Choroid plexus epithelial cell (primary cell): ENCODE results near the gene FRMPD1.
A peak's percentile ranks its signal among the peaks of the same experiment; 100 is the strongest.
"Not testable (repeated sequence)": the region's sequence is repeated elsewhere in the genome, so short reads cannot be mapped to it uniquely, and the experiment has no call there.

ENCODE experiments used
- DNase-seq: peaks from one replicate; pipeline ENCODE4 v3.0.0-alpha.2; 2010; ENCODE audit warnings: low read depth
- H3K4me3 ChIP-seq: 2 replicates; pipeline ENCODE4 v1.5.1; 2011; ENCODE audit warnings: low read depth, mild to moderate bottlenecking, control low read depth, low read length, moderate library complexity
- TF ChIP-seq, protein P1 (sequence below): conservative IDR thresholded peaks from 2 replicates; pipeline ENCODE4 v1.5.1; 2011; ENCODE audit warnings: low read depth, mild to moderate bottlenecking, control low read depth, inconsistent platforms, low read length, moderate library complexity

The FRMPD1 gene

DNA sequence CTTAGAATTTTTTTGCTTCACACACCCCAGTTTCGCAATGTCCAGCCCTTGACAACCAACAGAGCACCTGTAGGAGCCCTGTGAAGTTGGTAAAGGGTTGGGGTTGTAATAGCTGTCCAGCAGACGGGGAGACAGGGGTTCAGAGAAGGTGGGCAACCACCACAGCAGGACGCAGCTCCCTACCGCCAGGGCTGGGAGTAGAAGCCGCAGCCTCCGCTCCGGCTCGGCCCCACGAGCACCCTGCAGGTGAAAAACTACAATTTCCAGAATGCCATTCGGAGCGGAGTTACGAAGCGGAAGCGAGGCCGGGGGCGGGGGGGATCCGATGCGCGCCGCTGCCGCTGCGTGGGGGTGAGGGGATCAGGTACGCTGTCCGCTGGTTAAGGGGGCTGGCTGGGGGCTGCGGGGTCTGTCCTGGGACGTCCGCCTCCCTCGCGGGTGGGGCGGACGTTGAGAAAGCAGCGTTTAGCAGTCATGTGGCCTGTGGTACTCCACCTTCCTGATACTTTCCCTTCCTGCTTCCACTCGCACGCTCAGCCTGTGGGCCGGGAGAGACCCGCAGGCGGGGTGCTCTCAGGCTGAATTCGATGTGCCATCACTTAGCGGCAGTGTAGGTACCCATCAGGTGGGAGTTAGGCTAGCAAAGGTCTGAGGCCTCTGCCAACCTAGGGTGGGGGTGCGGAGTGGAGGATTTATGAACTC lies 102.9 kb downstream of the FRMPD1 start, which contains the start of gene TRMT10B:
Gene TRMT10B (plus strand): TSS at position 317 of the 702 bp plus-strand sequence. CDS start 8,127 bp downstream, outside the sequence.
- TF ChIP-seq, protein P1, sequence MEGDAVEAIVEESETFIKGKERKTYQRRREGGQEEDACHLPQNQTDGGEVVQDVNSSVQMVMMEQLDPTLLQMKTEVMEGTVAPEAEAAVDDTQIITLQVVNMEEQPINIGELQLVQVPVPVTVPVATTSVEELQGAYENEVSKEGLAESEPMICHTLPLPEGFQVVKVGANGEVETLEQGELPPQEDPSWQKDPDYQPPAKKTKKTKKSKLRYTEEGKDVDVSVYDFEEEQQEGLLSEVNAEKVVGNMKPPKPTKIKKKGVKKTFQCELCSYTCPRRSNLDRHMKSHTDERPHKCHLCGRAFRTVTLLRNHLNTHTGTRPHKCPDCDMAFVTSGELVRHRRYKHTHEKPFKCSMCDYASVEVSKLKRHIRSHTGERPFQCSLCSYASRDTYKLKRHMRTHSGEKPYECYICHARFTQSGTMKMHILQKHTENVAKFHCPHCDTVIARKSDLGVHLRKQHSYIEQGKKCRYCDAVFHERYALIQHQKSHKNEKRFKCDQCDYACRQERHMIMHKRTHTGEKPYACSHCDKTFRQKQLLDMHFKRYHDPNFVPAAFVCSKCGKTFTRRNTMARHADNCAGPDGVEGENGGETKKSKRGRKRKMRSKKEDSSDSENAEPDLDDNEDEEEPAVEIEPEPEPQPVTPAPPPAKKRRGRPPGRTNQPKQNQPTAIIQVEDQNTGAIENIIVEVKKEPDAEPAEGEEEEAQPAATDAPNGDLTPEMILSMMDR: no peak
- peak; percentile 74 for DNase-seq
- peak within 1 kb of the TSS; percentile 70 for H3K4me3 ChIP-seq

DNA sequence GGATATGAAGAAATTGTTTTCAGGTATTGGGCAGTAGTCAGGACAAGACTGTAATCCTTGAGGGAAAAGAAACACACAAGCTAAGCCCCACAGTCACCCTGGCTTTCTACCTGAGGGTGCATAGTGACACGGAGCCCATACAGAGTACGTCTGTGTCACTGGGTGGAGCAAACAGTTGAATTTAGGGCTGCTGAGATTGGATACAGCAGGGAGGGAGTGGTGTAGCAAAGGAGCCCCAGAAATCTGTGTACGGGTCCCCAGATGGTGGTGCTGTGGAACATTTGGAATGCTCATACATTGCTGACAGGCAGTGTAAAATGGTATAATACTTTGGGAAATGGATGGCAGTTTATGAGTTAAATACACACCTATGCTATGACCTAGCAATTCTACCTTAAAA lies 108.0 kb downstream of the FRMPD1 start:
- no peak overlapping the region for H3K4me3 ChIP-seq
- TF ChIP-seq, protein P1: no peak
- DNase-seq: no peak

DNA sequence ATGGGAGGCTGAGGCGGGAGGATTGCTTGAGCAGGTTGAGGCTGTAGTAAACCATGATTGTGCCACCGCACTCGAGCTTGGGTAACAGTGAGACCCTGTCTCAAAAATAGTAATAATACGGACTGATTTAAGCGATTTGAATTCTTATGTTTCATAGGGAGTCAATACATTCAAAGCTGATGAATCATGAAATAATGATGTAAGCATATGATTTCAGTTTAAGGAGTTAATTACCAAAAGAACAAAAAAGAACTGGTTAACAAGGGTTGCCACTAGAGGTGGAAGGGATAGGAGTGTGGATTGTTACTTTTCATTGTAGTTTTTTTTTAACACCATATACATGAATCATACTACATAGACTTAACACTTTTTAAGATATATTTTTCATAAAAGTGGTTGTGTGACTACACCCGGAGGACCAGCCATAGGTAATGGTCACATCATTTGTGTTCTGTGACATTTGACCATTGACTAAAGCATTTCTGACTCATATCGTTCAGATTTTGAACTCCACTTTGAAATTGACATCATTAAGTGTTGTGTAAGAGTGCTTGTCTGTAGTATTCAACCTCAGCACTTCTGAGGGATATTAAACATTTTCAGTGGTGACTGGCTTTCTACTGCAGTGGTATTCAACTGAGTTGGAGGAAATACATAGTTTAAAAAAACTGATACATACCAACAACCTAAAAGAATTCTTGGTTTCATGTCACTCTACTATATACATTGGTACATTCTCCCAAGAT lies 109.8 kb downstream of the FRMPD1 start:
- no peak overlapping the region for H3K4me3 ChIP-seq
- TF ChIP-seq, protein P1: no peak
- DNase-seq: peak; percentile 86

DNA sequence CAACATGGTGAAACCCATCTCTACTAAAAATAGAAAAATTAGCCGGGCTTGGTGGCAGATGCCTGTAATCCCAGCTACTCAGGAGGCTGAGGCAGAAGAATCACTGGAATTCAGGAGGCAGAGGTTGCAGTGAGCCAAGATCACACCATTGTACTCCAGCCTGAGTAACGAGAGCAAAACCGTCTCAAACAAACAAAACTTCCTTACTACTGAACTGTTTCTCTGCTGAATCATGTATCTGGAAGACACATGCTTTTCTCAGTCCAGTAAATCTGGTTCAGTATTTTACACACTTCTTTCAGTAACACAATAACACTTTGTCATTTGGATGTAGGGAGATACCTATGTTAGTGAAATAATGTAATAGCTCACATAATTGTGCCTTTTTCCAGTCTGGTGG lies 110.8 kb downstream of the FRMPD1 start:
- peak; percentile 88 for DNase-seq
- TF ChIP-seq, protein P1: no peak
- H3K4me3 ChIP-seq: no peak overlapping the region

DNA sequence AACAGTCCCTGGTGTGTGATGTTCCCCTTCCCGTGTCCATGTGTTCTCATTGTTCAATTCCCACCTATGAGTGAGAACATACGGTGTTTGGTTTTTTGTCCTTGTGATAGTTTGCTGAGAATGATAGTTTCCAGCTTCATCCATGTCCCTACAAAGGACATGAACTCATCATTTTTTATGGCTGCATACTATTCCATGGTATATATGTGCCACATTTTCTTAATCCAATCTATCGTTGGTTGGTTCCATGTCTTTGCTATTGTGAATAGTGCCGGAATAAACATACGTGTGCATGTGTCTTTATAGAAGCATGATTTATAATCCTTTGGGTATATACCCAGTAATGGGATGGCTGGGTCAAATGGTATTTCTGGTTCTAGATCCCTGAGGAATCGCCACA lies 114.5 kb downstream of the FRMPD1 start:
- not testable (repeated sequence) for H3K4me3 ChIP-seq, DNase-seq

DNA sequence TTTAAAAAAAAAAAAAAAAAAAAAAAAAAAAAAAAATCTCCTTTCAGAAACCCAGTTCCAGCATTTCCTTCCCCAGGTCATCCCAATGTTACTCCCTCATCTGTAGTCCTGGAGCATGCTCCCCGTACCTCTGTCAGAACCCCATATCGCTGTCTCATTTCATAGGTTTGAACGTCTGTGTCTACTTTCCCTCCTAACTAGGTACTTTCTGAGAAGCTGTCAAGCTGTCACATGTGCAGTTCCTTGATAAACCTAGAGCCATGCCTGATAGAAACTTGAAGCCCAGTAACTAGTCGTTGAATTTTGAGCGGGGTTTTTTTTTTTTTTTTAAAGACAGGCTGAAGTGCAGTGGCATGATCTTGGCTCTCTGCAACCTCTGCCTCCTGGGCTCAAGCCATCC lies 118.6 kb downstream of the FRMPD1 start:
- TF ChIP-seq, protein P1: no peak

DNA sequence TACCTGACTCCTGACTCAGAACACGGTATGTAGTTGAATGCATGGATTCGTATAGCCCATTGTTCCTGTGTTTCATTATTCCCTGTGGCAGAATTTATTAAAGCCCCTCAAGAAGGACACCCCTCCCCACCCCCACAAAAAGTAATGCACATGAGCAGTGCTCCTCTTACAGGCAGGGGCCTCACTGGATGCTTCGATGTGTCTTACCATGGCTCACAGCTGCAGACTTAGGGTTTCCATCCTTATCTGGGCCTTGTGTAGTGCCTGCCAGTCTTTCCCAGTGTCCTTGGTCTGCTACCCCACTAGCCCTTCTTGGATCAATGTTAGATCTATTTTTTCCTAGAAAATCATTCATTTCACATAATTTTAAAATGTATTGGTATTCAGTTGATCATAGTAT lies 119.2 kb downstream of the FRMPD1 start:
- DNase-seq: no peak
- no peak overlapping the region for H3K4me3 ChIP-seq
- TF ChIP-seq, protein P1: no peak

More for the DNA sequence above, 118.6 kb downstream of the FRMPD1 start:
- DNase-seq: no peak
- H3K4me3 ChIP-seq: no peak overlapping the region
